GM18517 (cell line): ENCODE results near the gene CEACAM20.
A peak's percentile ranks its signal among the peaks of the same experiment; 100 is the strongest.
"Not testable (repeated sequence)": the region's sequence is repeated elsewhere in the genome, so short reads cannot be mapped to it uniquely, and the experiment has no call there.

Experiments used
- ATAC-seq: cut with Tn5 transposase; IDR thresholded peaks from one replicate; pipeline ENCODE4 v1.9.1; 2021; ENCODE audit warnings: mild to moderate bottlenecking, moderate library complexity; ENCODE audit not compliant: unreplicated experiment

The CEACAM20 gene

DNA sequence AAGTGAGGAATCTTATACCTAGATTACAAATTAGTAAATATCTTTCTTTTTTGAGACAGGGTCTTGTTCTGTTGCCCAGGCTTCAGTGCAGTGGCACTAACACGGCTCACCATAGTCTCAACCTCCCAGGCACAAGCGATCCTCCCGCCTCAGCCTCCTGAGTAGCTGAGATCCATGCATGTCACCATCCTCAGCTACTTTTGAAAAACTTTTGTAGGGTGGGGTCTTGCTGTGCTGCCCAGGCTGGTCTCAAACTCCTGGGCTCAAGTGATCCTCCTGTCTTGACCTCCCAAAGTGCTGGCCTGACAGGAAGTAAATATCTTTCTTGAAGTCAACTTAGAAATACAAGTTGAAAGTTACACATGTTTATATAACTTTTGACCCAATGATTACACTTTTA lies 20.0 kb upstream of the CEACAM20 start:
- ATAC-seq, result no peak

DNA sequence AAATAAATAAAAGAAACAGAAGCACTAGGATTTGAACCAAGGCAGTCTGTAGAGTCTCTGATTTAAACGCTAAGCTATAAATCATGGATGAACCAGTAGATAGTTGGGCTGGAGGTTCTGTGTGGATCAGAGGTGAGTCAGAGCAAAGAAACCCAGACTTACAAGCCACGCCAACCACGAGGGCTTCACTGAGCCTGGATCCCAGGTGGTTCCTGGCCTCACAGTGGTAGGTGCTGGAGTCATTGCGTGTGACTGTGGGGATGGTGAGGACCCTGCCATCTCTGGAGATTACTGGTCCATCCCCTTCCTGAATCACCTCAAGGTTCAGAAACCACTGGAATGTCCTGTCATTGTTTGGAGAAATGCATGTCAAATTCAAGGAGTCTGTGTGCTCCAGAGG lies 19.3 kb upstream of the CEACAM20 start:
- no peak for ATAC-seq

DNA sequence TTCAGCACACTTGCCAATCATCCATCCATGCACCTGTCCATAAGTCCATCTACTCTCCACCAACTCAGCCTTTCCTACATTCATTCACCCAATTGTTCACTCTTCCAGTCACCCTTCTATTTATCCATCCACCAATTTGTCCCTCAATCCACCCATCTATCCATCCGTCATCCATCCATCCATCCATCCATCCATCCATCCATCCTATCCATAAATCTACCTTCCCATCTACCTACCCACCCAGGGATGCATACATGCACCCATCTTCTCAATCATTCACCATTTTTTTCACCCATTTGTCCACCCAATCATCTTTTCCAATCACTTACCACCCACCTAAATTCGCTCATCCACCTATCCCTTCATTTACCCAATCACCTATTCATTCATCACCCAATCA lies 14.6 kb upstream of the CEACAM20 start:
- ATAC-seq, result no peak

DNA sequence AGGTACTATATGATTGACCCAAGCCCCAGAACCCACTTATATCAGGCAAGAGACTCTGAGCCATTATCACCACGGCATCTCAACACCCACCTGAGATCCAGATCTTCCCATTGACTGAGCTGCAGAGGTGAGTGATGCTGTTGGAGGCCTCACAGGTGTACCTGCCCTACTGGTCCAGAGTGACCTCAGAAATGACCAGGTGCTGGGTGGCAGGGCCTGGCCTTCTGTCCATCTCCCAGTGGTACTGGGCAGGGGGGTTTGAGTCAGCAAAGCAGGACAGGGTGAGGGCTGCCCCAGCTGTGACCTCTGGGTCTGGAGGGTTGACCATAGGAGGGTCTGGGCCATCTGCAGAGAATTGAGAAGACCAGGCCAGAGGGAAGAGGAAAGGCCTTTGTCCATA lies 13.2 kb upstream of the CEACAM20 start:
- no peak for ATAC-seq

DNA sequence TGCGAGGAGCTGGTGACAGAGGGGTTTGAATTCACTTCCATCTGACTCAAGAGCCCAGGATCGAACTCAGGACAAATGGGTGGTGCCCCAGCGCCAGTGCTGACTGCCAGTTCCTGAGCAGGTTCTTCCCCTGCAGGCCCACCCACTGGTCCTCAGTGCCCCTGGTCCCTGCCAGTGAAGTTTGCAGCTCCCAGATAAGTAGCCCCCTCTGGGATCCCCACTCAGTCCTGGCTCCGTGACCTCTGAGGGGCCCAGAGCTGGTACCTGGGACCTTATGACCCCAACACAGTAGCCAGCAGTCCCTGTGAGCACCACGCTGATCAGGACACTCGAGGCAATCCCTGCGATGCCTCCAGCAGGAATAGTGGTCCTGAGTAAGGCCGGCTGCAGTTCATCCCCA lies 11.3 kb upstream of the CEACAM20 start:
- ATAC-seq, result no peak

DNA sequence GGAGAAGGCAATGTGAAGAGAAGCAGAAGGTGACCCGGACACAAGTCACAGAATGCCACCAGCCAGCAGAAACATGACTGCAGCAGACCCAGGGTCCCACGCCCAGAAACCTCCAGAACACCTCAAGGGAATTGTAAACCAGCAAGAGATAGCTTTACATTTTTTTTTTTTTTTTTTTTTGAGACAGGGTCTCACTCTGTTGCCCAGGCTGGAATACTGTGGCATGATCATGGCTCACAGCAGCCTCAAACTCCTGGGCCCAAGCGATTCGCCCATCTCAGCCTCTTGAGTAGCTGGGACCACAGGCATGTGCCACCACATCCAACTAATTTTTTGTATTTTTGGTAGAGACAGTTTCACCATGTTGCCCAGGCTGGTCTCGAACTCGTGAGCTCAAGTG lies 10.5 kb upstream of the CEACAM20 start:
- ATAC-seq, result no peak

DNA sequence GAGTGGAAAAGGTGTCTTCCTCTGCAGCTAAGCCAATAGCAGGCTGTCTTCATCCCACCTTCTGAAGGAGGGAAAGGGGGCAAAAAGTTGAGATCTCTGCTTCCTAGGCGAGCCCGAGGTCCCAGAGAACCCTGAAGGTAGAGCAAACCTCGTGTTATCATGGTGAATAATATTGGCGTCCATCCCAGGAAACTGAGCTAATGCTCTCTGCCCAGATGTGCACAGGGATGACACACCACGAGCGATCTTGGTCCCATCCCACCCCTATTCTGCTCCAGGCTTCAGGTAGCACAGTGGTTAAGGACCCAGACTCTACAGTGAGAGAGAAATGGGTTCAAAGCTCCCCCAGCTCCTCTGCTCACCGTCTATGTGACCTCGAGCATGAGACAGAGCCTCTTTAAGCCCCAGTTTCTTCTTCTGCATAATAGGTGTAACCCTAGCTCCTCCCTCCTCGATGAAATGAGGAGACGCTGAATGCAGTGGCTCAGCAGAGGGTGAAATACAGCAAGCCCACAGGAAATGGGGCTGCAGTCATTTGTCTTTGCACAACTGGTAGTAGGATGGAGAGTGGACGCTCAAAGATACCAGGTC lies 9.9 kb upstream of the CEACAM20 start:
- no peak for ATAC-seq

DNA sequence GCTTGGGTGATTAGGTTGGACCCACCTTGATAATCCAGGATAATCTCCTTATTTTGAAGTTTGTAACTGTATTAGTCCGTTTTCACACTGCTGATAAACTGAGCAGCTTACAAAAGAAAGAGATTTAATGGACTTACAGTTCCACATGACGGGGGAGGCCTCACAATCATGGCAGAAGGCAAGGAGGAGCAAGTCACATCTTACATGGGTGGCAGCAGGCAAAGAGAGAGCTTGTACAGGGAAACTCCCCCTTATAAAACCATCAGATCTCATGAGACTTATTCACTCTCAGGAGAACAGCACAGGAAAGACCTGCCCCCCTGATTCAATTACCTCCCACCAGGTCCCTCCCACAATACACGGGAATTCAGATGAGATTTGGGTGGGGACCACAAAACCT lies 5.9 kb upstream of the CEACAM20 start:
- ATAC-seq, result not testable (repeated sequence)

DNA sequence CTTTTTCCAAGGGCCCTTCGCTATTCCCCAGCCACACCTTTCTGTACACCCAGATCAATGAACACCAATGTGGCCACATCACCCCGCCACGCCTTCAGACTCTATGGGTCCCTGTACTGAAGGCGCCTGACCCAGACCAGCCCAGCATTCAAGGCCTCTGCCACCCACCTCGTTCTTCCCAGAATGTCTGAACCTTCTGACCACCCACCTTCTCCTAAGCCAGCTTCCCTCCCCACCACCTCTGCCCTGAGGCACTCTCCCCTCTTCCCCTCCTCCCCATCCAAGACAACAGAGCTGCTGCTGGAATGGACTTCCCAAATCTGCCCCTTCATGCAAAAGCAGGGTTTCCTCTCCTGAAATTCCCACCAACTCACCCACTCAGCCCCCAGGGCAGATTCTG lies 3.3 kb upstream of the CEACAM20 start:
- no peak for ATAC-seq

DNA sequence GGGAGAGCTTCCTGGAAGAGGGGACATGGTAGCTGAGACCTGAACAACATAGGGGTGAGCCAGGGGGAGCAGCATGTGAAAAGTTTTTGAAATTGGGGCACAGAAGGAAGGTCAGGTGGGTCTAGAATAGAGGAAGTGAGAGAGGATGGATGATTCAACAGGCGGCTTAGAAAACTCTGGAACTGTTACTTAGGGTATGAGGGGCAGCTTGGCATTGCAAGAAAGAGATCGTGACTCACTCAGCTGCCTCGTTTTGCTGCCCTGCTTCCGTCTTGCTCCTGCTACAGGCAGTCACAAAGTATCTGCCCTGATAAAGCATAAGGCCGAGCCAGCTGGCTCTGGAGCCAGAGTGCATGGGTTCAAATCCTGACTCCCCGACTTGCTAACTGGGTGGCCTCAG lies 1.3 kb upstream of the CEACAM20 start:
- ATAC-seq, result no peak

DNA sequence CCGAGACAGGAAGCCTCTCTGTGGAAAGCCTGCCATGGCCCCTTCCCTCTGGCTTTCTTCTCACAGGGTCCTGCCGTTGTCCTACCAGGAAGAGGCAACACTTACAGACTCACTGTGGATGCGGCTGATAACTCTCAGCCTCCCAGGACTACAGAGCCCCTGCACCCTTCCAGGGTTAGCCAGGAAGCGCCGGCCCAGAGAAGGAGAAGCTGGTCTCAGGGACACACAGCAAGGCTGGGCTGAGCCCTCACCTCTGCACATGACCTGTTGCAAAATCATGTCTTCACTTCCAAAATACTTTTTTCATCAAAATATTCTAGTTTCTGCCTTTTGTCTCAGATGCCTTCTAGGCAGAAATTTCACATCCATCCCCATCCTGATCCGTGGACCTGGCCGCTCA lies 1.9 kb downstream of the CEACAM20 start:
- ATAC-seq, result no peak

DNA sequence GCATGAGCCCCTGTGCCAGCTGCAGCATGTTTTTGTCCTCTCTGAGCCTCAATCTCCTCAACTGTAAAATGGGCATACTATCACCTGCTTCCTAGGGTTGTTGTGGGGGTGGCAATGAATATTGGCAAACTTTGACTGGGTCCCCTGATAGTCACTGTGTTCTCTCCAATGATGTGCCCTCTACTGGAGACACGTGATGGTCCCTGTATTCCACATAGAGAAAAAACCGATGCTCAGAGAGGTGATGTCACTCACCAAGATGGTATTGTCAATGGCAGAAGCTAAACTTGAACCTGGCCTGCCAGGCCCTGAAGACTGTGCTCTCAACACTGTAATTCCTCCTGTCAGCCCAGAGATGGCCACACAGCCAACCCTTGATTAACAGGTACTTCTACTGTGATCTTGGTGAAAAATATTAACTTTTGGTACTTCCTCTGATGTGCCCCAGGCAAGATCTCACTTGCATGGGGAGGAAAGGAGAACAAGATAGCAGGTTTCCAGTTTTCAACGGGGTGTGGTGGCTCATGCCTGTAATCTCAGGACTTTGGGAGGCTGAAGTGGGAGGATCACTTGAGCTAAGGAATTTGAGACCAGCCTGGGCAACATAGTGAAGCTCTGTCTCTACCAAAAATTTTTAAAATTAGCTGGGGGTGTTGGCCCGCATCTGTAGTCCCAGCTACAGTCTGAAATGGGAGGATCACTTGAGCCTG lies 3.6 kb downstream of the CEACAM20 start:
- no peak for ATAC-seq

DNA sequence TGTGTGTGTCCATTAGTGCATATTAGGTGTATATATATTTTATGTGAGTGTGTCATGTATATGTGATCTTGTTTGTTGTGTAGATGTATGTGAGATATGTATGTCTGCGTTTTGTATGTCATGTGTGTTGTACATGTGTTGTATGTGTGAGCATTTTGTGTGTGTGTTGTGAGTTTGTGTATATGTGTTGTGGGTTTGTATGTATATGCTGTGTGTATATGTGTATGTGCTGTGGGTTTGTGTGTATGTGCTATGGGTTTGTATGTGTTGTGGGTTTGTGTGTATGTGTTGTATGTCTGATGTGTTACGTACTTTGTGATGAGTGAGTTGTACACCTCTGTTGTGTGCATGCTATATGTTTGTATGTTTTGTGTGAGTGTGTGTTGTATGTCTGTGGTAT lies 8.1 kb downstream of the CEACAM20 start:
- ATAC-seq, result no peak

DNA sequence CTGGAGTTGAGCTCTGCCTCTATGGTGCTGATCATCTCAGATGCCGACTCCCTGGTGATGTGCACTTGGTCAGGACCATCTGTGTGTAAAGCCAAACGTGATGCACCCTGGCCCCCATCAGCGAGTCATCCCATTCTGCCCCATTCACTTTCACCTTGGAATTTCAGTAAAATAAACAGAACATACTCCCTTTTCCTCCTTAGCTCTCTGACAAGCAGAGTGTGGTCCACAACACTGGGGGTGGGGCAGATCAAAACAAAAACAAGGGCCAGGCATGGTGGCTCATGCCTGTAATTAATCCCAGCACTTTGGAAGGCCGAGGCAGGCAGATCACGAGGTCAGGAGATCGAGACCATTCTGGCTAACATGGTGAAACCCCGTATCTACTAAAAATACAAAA lies 12.3 kb downstream of the CEACAM20 start:
- ATAC-seq, result no peak

DNA sequence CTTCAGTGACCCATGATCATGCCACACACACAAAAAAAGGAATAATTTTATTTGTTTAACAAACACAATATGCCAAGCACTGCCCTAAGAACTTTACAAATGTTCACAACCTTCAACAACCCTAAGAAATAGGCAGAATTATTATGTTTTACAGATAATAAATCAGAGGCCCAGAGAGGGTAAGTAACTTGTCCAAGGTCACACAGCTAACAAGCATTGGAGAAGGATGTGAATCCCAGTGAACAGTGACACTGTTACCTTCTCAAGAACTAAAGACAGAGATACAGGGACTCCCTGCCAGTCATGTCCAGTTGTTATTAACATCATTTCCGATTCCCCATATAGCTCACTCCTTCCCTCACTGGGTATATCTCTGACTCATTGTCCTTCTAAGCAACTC lies 13.6 kb downstream of the CEACAM20 start:
- no peak for ATAC-seq

DNA sequence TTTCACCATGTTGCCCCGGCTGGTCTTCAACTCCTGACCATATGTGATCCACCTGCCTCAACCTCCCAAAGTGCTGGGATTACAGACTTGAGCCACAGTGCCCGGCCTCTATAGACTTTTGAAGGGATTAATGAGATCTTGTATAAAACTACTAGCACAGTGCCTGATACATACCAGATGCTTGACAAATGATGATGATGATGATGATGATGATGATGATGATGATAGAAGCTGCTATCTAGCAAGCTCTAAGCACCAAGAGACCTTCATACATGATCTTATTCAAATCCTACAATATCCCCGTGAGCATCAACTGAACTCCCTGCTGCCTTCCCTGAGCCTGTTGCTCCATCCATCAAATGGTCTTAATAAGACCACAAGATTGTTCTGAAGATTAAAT lies 14.4 kb downstream of the CEACAM20 start:
- ATAC-seq, result no peak

DNA sequence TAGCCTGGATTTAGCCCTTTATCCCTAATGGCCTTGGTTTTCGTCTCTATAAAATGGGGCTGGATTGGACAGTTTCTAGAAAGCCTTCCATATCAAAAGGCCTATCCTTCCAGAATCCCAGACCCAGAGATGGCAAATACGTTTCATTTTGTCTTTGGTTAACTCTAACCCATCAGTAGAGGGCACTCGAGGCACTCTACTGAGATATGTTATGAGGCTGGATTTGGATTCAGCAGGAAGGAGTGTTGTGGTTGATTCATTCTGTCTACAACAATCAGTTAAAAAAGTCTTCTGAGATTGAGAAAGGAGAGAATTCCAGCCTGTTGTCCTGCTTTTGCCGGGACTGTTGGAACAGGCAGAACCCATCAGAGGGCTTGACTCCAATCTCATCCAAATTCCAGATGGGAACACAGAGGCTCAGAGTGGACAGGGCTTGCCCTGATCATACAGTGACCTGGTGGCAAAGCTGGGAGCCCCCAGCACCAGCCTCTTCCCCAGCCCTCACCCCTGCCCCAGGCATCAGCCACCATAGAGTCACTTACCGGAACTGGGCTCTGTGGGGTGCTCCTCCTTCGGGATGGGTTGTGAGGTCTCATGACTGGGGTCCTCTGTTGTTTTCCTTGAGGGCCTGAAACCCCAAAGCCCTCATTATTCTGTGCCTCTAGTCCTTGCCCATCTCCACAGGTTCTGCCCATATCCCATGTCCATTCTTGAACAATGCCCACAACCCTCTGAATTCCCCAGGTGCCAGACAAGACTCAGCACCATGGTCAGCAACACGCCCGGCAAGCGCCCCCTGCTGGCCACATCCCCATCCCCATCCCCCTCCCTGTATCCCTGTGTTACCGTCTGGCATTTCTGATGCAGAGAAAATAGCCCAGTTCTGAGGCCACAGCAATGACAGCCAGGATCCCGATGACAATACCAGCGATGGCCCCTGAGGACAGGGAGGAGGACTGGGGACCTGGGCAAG lies 16.9 kb downstream of the CEACAM20 start:
- ATAC-seq, result no peak

DNA sequence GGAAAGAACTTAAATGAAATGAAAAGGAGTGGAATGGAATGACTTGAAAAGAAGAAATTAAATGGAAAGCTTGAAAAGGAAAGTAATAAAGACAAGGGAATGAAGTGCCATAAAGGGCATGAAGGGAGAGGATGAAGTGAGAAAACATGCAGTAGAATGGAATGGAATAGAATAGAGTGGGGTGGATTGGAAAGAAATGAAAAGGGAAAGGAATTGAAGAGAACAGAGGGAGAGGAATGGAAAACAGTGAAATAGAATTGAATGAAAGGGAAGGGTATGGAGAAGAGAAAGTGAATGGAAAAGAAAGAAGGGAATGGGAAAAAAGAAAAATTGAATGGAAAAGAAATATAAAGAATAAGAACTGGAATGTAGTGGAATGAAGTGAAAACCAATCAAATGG lies 20.0 kb downstream of the CEACAM20 start:
- no peak for ATAC-seq

DNA sequence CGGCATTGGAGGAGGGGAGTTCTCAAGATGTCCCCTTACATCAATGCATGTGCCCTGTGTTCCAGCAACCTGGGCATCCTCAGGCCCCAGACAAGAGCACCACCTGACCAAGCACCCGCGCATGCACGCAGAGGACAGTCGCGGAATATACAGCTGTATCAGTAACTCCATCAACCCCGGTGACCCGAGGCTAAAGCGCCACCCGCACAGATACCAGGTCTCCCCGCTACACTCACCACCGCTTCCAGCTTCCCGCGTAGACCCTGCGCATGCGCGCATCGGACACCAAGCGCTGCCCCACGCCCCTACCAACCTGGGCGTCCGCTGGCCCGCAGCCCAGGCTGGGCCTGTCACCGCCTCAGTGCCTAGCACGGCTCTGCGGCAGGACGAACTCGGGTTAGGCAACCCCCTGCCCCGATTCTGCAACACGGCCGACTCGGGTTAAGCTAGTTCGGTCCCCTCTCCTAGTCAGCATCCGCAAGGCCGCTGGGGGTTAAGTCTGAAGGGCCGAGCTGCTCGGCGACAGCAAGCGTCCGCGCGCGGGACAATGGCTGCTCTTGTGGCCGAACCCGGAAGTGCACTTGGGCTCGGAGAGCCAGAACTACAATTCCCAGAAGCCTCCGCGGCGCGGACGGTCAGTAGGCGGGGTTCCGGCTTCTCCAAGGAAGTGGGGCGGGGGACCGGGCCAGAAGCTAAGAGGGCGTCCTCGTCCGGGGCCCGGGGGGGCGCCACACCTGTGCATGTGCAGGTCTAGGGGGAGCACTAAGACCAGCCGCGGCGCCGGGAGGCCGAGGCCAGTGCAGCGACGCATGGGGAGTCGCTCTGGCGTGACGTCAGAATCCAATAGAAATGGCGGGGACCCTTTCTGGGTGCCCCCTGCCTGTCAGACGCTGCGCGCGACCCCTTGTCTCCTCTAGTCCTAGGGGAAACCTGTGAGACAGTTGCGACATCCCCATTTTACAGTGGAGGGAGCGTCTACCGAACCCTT lies 29.2 kb downstream of the CEACAM20 start, which contains the start of gene ZNF180:
ZNF180 (minus strand) TSS at position 561 of the 988 bp plus-strand sequence. CDS start 3,188 bp downstream, outside the sequence.
- peak; percentile 85 for ATAC-seq

DNA sequence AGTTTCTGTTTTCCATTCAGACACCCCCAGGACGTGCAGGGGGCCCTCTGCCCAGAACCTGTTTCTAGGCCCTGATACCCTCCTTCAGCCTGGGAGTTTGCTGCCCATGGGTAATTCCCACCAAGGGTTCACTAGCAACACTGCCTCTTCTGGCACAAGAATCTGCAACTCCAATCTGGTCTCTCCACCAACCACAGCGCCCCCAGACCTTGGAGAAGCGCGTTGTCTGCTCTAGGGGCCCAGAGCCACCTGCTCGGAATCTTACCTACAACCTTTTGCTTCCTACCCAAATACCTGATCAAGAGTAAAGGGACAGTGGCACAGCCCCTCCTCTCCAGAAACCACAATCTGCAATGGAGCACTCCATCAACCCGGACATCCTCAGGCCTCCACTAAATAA lies 29.9 kb downstream of the CEACAM20 start:
- no peak for ATAC-seq
